Gastroesophageal sphincter (tissue), 3 donors: ENCODE data around the gene AKAP11.

Experiments
- CTCF ChIP-seq, 4 experiments: fragments of 200-600 bp in 2 of 4; fragments of 450-650 bp in 2 of 4; sonication (generic) in 1 of 4; IDR thresholded peaks; one replicate each; pipeline ENCODE4 v1.5.1; 2017 to 2019; ENCODE audit warnings: antibody characterized with exemption in 4 of 4, mild to moderate bottlenecking in 2 of 4, moderate library complexity in 2 of 4
- POLR2A ChIP-seq, 2 donors: fragments of 450-650 bp; IDR thresholded peaks; one replicate each; pipeline ENCODE4 v1.6.1; 2017; ENCODE audit warnings: antibody characterized with exemption in 2 of 2, mild to moderate bottlenecking in 2 of 2, moderate library complexity in 1 of 2
- POLR2AphosphoS5 ChIP-seq: sonication (generic); formaldehyde crosslinking; IDR thresholded peaks from one replicate; pipeline ENCODE4 v1.6.1; 2017; ENCODE audit warnings: antibody characterized with exemption

DNA sequence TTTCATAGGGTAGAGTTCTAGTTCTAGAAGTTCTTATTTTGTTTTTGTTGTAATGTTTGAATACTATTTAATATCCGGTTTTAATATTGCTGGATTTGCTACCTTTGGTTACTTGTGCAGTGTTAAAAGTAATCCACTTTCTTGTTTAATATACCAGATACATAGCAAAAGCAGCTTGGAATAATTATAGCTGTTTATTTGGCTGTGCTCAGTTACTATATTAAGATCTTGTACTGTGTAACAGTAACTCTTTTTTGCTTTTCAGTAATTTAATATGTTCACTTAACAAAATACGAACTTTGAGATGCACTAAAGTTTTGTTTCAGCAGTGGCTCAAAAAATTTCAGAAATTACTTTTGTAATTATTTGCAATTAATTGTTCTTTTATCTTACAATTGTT lies 50.9 kb downstream of the AKAP11 start:
- TF ChIP-seq CTCF (IDR thresholded peaks at IDR 0.05) (no peak), POLR2AphosphoS5 (no peak), POLR2A (IDR thresholded peaks at IDR 0.05) (no peak)
